Lower lobe of right lung (tissue), 2 donors: Measurements from ENCODE around the gene NUMB. TPM values are rescaled to one million over a fixed set of nuclear protein-coding genes. Genes with fewer than 3 reads are reported as not detected.

Experiments used
- ATAC-seq, 2 donors: fragments of 200-7000 bp; cut with Tn5 transposase; one replicate each; pipeline ENCODE4 v1.9.1; 2020 to 2022; ENCODE audit warnings: mild to moderate bottlenecking in 2 of 2, moderate library complexity in 2 of 2
- DNase-seq: peaks from one replicate; pipeline ENCODE4 v3.0.0-alpha.2; 2020
- H3K27ac ChIP-seq: fragments of 200-600 bp; one replicate; pipeline ENCODE4 v1.8.0; 2022
- H3K27me3 ChIP-seq: fragments of 200-600 bp; one replicate; pipeline ENCODE4 v1.8.0; 2022; ENCODE audit warnings: low read depth
- H3K36me3 ChIP-seq: fragments of 200-600 bp; one replicate; pipeline ENCODE4 v1.8.0; 2022; ENCODE audit warnings: mild to moderate bottlenecking
- H3K4me1 ChIP-seq: fragments of 200-600 bp; one replicate; pipeline ENCODE4 v1.8.0; 2022
- H3K4me3 ChIP-seq: fragments of 200-600 bp; one replicate; pipeline ENCODE4 v1.8.0; 2022; ENCODE audit warnings: mild to moderate bottlenecking
- H3K9me3 ChIP-seq: fragments of 200-600 bp; one replicate; pipeline ENCODE4 v1.8.0; 2022
- CTCF ChIP-seq: fragments of 200-600 bp; IDR thresholded peaks from one replicate; pipeline ENCODE4 v1.8.0; 2022; ENCODE audit warnings: antibody characterized with exemption, mild to moderate bottlenecking
- intact Hi-C: fragments of 100-400 bp; cut with DNase I; formaldehyde crosslinking; loops from one replicate; pipeline ENCODE4 v1.11.0; 2022
- total RNA-seq: library from RNA; stranded (reverse); fragmentation: NEBNext Ultra II Directional; extraction: Animal tissue kit (Norgen Biotek cat#: 25700); gene quantifications from one replicate; pipeline ENCODE4 v1.2.1, GENCODE V29; 2021
- donor health status: DM: no; HTN: yes; CAD: no; lungs with severe emphysema.

NUMB gene
- total RNA-seq, 1 donor from 2014 or later: 126 TPM

GRCh38 chr14:73242357-73242901 is 215.9 kb downstream of the NUMB start:
- Histone ChIP-seq H3K9me3 (no peaks in the 10 kb centered on the region), H3K4me3 (no peak overlapping the region), H3K4me1 (peaks cover 55% of the 10 kb centered on the region), H3K27ac (peak overlapping the region; percentile 28), H3K36me3 (no peaks in the 10 kb centered on the region), H3K27me3 (peaks cover 38% of the 10 kb centered on the region)
- no peak for TF ChIP-seq CTCF
- no peak for ATAC-seq
- no peak for DNase-seq
- intact Hi-C loops: no loop called here

- Histone ChIP-seq H3K4me3 (no peak overlapping the region), H3K36me3 (no peaks in the 10 kb centered on the region), H3K27me3 (peaks cover 39% of the 10 kb centered on the region), H3K27ac (peak overlapping the region; percentile 28), H3K9me3 (no peaks in the 10 kb centered on the region), H3K4me1 (peaks cover 62% of the 10 kb centered on the region)
- intact Hi-C loops: no loop called here
- DNase-seq: no peak
- no peak for ATAC-seq
- no peak for TF ChIP-seq CTCF
These were observed 216.7 kb downstream of the NUMB start for GRCh38 chr14:73241481-73242165.

- DNase-seq (no peak), ATAC-seq (peak in 1 of 2 donors; percentile 10)
- Histone ChIP-seq H3K36me3 (no peaks in the 10 kb centered on the region), H3K4me3 (no peak overlapping the region), H3K27ac (no peak overlapping the region), H3K9me3 (no peaks in the 10 kb centered on the region), H3K4me1 (peaks cover 57% of the 10 kb centered on the region), H3K27me3 (peaks cover 43% of the 10 kb centered on the region)
- no peak for TF ChIP-seq CTCF
- intact Hi-C loops: no loop called here
These were observed 217.4 kb downstream of the NUMB start for GRCh38 chr14:73240816-73241480.

- Histone ChIP-seq H3K4me1 (peaks cover 48% of the 10 kb centered on the region), H3K36me3 (no peaks in the 10 kb centered on the region), H3K4me3 (peak overlapping the region; percentile 64), H3K27me3 (peaks cover 48% of the 10 kb centered on the region), H3K27ac (no peak overlapping the region), H3K9me3 (no peaks in the 10 kb centered on the region)
- no peak for TF ChIP-seq CTCF
- ATAC-seq (peak; percentile 20 to 43), DNase-seq (peak; percentile 59)
- intact Hi-C loops: no loop called here
These were observed 218.7 kb downstream of the NUMB start for GRCh38 chr14:73239393-73240241.

GRCh38 chr14:73238941-73239340 is 219.4 kb downstream of the NUMB start:
- intact Hi-C loops: no loop called here
- Histone ChIP-seq H3K27me3 (peaks cover 49% of the 10 kb centered on the region), H3K27ac (no peak overlapping the region), H3K4me3 (peak overlapping the region; percentile 64), H3K4me1 (peaks cover 48% of the 10 kb centered on the region), H3K36me3 (no peaks in the 10 kb centered on the region), H3K9me3 (no peaks in the 10 kb centered on the region)
- DNase-seq (no peak), ATAC-seq (peak; percentile 6 to 13)
- TF ChIP-seq CTCF: no peak
